ENCODE measurements around the gene NR1H3. TPM values are rescaled to one million over a fixed set of nuclear protein-coding genes. Genes with fewer than 3 reads are reported as not detected.
A peak's percentile ranks its signal among the peaks of the same experiment; 100 is the strongest.

Gene NR1H3
- polyA plus RNA-seq, 3 donors, result 4.4 to 20.3 (median 9.3) TPM

GRCh38 chr11:47299078-47299477 is 41.3 kb downstream of the NR1H3 start:
- H3K9ac ChIP-seq (ENCODE audit: insufficient read depth, low read length, poor library complexity, severe bottlenecking), result no peak overlapping the region
- H3K79me2 ChIP-seq (ENCODE audit: insufficient read depth, low read length), result peaks cover 17% of the 10 kb centered on the region
- no CpG with 5 or more reads among the region's 3 CpGs for WGBS (ENCODE audit: insufficient coverage)
- H3K9me3 ChIP-seq (replicated peaks in 1 of 2; ENCODE audit: control insufficient read depth in 1 of 2, insufficient read depth in 1 of 2, low read length in 2 of 2), result peaks cover 0 to 4% of the 10 kb centered on the region in 2 donors
- Mint-ChIP-seq H3K4me1 (no peaks in the 10 kb centered on the region), H3K27ac (no peak overlapping the region), H3K27me3 (ENCODE audit: low read depth in 3 of 3) (peaks cover 0 to 3% (median 0%) of the 10 kb centered on the region in 3 donors), H3K9me3 (peaks cover 9 to 17% (median 11%) of the 10 kb centered on the region in 7 donors), H3K36me3 (peaks cover 84 to 95% of the 10 kb centered on the region in 2 donors), H3K4me3 (no peak overlapping the region)
- no peak for DNase-seq
- no peak overlapping the region for H3K27ac ChIP-seq (ENCODE audit: low read depth in 1 of 2, low read length in 2 of 2)
- peaks cover 35% of the 10 kb centered on the region for H4K20me1 ChIP-seq (ENCODE audit: insufficient read depth, low read length)
- H3K36me3 ChIP-seq (replicated peaks in 1 of 2; ENCODE audit: control insufficient read depth in 1 of 2, insufficient read depth in 2 of 2, low read length in 2 of 2), result peaks cover 84 to 99% of the 10 kb centered on the region in 2 donors
- no peak overlapping the region for H2AFZ ChIP-seq (ENCODE audit: insufficient read depth, low read depth, low read length, poor library complexity, severe bottlenecking)
- H3K4me1 ChIP-seq (ENCODE audit: control insufficient read depth in 1 of 2, insufficient read depth in 2 of 2, low read length in 2 of 2), result no peaks in the 10 kb centered on the region
- TF ChIP-seq CTCF (IDR thresholded peaks at IDR 0.05), result no peak
- no peak overlapping the region for H3K4me2 ChIP-seq (replicated peaks; ENCODE audit: extremely low read depth, low read length, poor library complexity, severe bottlenecking)
- no peaks in the 10 kb centered on the region for H3K27me3 ChIP-seq (ENCODE audit: control insufficient read depth in 2 of 2, insufficient read depth in 2 of 2, low read length in 2 of 2)
- intact Hi-C loops (cut with micrococcal nuclease), result no loop called here
- no peak overlapping the region for H3K4me3 ChIP-seq (replicated peaks in 1 of 3; ENCODE audit: low read depth in 2 of 3, low read length in 3 of 3)

- H3K9ac ChIP-seq (ENCODE audit: insufficient read depth, low read length, poor library complexity, severe bottlenecking), result no peak overlapping the region
- DNase-seq, result no peak
- H3K4me2 ChIP-seq (replicated peaks; ENCODE audit: extremely low read depth, low read length, poor library complexity, severe bottlenecking), result no peak overlapping the region
- H3K27me3 ChIP-seq (ENCODE audit: control insufficient read depth in 2 of 2, insufficient read depth in 2 of 2, low read length in 2 of 2), result no peaks in the 10 kb centered on the region
- H3K27me3 Mint-ChIP-seq (ENCODE audit: low read depth in 3 of 3), result peaks cover 0 to 3% (median 0%) of the 10 kb centered on the region in 3 donors
- no peak overlapping the region for H3K27ac ChIP-seq (ENCODE audit: low read depth in 1 of 2, low read length in 2 of 2)
- H3K36me3 Mint-ChIP-seq, result peaks cover 88 to 100% of the 10 kb centered on the region in 2 donors
- intact Hi-C loops (cut with micrococcal nuclease), result loop anchor here in 1 of 2 donors (10.0 kb wide), 2 partner anchors 312 to 442 kb away; no protein-coding TSS in a partner anchor
- no peaks in the 10 kb centered on the region for H3K4me1 ChIP-seq (ENCODE audit: control insufficient read depth in 1 of 2, insufficient read depth in 2 of 2, low read length in 2 of 2)
- H3K27ac Mint-ChIP-seq, result peak overlapping the region in 1 of 7 donors; percentile 46
- TF ChIP-seq CTCF (IDR thresholded peaks at IDR 0.05), result no peak
- H3K9me3 Mint-ChIP-seq, result peaks cover 9 to 17% (median 11%) of the 10 kb centered on the region in 7 donors
- no peak overlapping the region for H2AFZ ChIP-seq (ENCODE audit: insufficient read depth, low read depth, low read length, poor library complexity, severe bottlenecking)
- H4K20me1 ChIP-seq (ENCODE audit: insufficient read depth, low read length), result peaks cover 63% of the 10 kb centered on the region
- no peak overlapping the region for H3K4me3 Mint-ChIP-seq
- H3K36me3 ChIP-seq (replicated peaks in 1 of 2; ENCODE audit: control insufficient read depth in 1 of 2, insufficient read depth in 2 of 2, low read length in 2 of 2), result peaks cover 89 to 100% of the 10 kb centered on the region in 2 donors
- H3K4me1 Mint-ChIP-seq, result no peaks in the 10 kb centered on the region
- WGBS (ENCODE audit: insufficient coverage), result no CpG with 5 or more reads among the region's 1 CpG
- no peak overlapping the region for H3K4me3 ChIP-seq (replicated peaks in 1 of 3; ENCODE audit: low read depth in 2 of 3, low read length in 3 of 3)
- peaks cover 23% of the 10 kb centered on the region for H3K79me2 ChIP-seq (ENCODE audit: insufficient read depth, low read length)
- H3K9me3 ChIP-seq (replicated peaks in 1 of 2; ENCODE audit: control insufficient read depth in 1 of 2, insufficient read depth in 1 of 2, low read length in 2 of 2), result peaks cover 0 to 4% of the 10 kb centered on the region in 2 donors
These were observed 45.1 kb downstream of the NR1H3 start for GRCh38 chr11:47302853-47303252.

All from CD14-positive monocyte (primary cell).